Esophagus squamous epithelium (tissue), 5 donors: Measurements from ENCODE around the gene CHN2. TPM values are rescaled to one million over a fixed set of nuclear protein-coding genes. Genes with fewer than 3 reads are reported as not detected.

ENCODE experiments used
- DNase-seq: peaks from one replicate; lab custom pipeline; 2025; lab: John Stamatoyannopoulos, UW
- H3K27ac ChIP-seq, 4 donors: fragments of 200-600 bp; sonication (generic); one replicate each; pipeline ENCODE4 v1.5.1; 2016 to 2019; ENCODE audit warnings: mild to moderate bottlenecking in 1 of 4
- H3K27me3 ChIP-seq, 4 donors: fragments of 200-600 bp; sonication (generic); 1 replicate in 3 of 4; 2 replicates in 1 of 4; pipeline versions ENCODE4 v1.5.1 to v1.6.0; 2017 to 2021; ENCODE audit warnings: antibody characterized with exemption in 1 of 4
- H3K36me3 ChIP-seq, 3 donors: fragments of 200-600 bp; sonication (generic); one replicate each; pipeline ENCODE4 v1.5.1; 2016 to 2019
- H3K4me1 ChIP-seq, 3 donors: fragments of 200-600 bp; sonication (generic); one replicate each; pipeline ENCODE4 v1.5.1; 2017 to 2019
- H3K4me3 ChIP-seq, 4 donors: fragments of 200-600 bp; sonication (generic); 1 replicate in 3 of 4; 2 replicates in 1 of 4; pipeline ENCODE4 v1.5.1; 2016 to 2019; ENCODE audit warnings: mild to moderate bottlenecking in 2 of 4, moderate library complexity in 1 of 4
- H3K9me3 ChIP-seq, 3 donors: fragments of 200-600 bp; sonication (generic); one replicate each; pipeline ENCODE4 v1.5.1; 2016 to 2019
- POLR2A ChIP-seq, 4 donors: fragments of 450-650 bp; IDR thresholded peaks; one replicate each; pipeline ENCODE4 v1.6.1; 2017; ENCODE audit warnings: antibody characterized with exemption in 4 of 4, mild to moderate bottlenecking in 4 of 4, moderate library complexity in 3 of 4
- WGBS, 2 donors: methylation state at CpG; one replicate each; pipeline ENCODE4 v1.1.5; 2018; 5-methylcytosine and 5-hydroxymethylcytosine counted together
- intact Hi-C: fragments of 100-400 bp; cut with DNase I; formaldehyde crosslinking; loops from one replicate; pipeline ENCODE4 v1.15.0; 2022
- total RNA-seq, 4 donors: library from RNA; depleted of rRNA; stranded (reverse); fragments of >200 nt; gene quantifications; one replicate each; pipeline ENCODE4 v1.1.0, GENCODE V29; 2016
- TF ChIP-seq, protein P1 (sequence below), 6 experiments: fragments of 450-650 bp in 4 of 6; fragments of 200-600 bp in 2 of 6; sonication (generic) in 2 of 6; IDR thresholded peaks; one replicate each; pipeline ENCODE4 v1.5.1; 2016 to 2019; ENCODE audit warnings: antibody characterized with exemption in 6 of 6, mild to moderate bottlenecking in 4 of 6, moderate library complexity in 4 of 6
- donor health status: DM: yes; HTN: yes; CAD: no.

Gene CHN2
- total RNA-seq, 4 donors from 2014 or later: 0.08 to 8.6 (median 1.7) TPM

DNA sequence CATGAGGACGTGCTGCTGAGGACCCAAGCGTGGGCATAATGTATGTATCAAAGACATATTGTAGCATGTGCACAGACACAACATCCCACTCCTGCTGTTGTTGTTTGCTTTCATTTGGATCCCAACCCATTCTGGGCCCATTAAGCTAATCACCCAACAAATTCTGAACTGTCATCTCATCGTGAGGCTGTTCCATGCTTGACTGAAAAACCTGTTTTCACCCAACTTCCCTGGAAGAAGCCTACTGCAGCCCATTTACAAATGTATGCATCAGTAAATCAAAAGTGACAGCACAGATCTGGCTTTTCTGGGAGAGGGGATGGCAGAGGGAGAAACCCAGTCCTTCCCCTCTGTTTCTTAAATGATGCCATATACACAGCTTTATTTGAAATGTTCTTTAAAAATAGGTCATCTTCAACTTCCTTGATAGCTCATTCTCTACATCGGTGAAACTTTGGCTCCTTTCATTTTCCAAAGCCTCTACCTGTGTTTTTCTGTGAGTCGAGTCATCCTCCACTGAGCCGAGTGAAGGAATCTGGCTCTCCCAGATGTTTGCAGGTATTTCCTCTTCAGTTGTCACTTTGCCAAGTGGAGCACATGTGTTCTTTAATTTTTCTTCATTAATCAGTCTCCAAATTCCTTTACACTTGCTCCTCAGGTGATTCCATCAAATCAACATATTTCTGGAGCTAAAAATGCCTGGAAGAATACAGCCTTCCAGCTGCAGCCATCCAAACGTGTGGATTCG lies 151.8 kb downstream of the CHN2 start:
- no peak for DNase-seq

DNA sequence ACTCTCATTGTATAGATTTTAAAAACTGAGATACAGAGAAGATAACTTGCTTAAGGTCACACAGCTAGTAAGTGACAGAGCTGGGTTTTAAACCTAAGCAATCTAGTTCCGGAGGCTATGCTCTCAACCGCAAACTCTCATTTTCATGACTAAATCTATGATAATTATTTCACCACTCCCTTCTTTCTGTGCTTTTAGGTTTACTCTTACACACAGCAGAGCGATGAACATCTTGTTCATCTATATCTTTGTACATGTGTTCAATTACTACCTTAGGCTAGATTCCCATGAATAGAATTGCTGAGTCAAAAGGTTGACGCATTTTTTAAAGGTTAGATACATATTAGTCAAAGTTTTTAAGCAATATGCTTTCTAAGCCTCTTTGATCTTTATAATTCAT lies 154.8 kb downstream of the CHN2 start:
- no peaks in the 10 kb centered on the region for H3K9me3 ChIP-seq
- intact Hi-C loops: no loop called here
- 42 to 48% methylated on average over 4 of the region's 4 CpGs for WGBS, 2 donors

More for the DNA sequence above, 151.8 kb downstream of the CHN2 start:
- no peak overlapping the region for H3K27ac ChIP-seq
- H3K27me3 ChIP-seq: no peaks in the 10 kb centered on the region
- TF ChIP-seq, protein P1, sequence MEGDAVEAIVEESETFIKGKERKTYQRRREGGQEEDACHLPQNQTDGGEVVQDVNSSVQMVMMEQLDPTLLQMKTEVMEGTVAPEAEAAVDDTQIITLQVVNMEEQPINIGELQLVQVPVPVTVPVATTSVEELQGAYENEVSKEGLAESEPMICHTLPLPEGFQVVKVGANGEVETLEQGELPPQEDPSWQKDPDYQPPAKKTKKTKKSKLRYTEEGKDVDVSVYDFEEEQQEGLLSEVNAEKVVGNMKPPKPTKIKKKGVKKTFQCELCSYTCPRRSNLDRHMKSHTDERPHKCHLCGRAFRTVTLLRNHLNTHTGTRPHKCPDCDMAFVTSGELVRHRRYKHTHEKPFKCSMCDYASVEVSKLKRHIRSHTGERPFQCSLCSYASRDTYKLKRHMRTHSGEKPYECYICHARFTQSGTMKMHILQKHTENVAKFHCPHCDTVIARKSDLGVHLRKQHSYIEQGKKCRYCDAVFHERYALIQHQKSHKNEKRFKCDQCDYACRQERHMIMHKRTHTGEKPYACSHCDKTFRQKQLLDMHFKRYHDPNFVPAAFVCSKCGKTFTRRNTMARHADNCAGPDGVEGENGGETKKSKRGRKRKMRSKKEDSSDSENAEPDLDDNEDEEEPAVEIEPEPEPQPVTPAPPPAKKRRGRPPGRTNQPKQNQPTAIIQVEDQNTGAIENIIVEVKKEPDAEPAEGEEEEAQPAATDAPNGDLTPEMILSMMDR (IDR thresholded peaks at IDR 0.05): no peak
- TF ChIP-seq POLR2A (IDR thresholded peaks at IDR 0.05): no peak
- WGBS, 2 donors: 63 to 75% methylated on average over 8 of the region's 8 CpGs
- H3K4me1 ChIP-seq: peaks cover 0 to 40% (median 7%) of the 10 kb centered on the region in 3 donors
- no peaks in the 10 kb centered on the region for H3K9me3 ChIP-seq
- intact Hi-C loops: no loop called here
- H3K4me3 ChIP-seq: no peak overlapping the region
- no peaks in the 10 kb centered on the region for H3K36me3 ChIP-seq

DNA sequence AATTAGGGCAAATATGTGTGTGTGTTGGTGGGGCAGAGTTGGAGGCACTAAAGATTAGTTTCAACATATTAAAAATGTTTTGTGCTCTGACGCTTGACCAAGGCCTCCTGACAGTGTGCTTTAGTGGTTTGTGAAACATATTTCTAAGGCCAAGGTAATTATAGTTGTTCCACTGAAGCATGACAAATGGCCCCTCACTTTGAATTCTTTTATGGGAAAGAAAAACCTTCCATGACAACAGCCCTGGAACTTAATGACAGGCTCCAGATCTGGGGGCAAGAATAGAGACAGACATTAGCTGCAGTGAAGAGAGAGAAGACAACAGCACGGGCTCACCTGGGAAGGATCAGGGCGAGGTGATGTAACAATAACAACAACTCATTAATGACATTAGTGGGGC lies 155.8 kb downstream of the CHN2 start:
- no peaks in the 10 kb centered on the region for H3K9me3 ChIP-seq
- no peak overlapping the region for H3K27ac ChIP-seq
- intact Hi-C loops: no loop called here
- H3K36me3 ChIP-seq: no peaks in the 10 kb centered on the region
- peaks cover 0 to 17% (median 0%) of the 10 kb centered on the region in 3 donors for H3K4me1 ChIP-seq
- DNase-seq: no peak
- TF ChIP-seq, protein P1 (IDR thresholded peaks at IDR 0.05): no peak
- TF ChIP-seq POLR2A (IDR thresholded peaks at IDR 0.05): no peak
- H3K27me3 ChIP-seq: no peaks in the 10 kb centered on the region
- no peak overlapping the region for H3K4me3 ChIP-seq
- 69 to 90% methylated on average over 3 of the region's 3 CpGs for WGBS, 2 donors

More for the DNA sequence above, 154.8 kb downstream of the CHN2 start:
- DNase-seq: no peak
- Histone ChIP-seq H3K4me3 (no peak overlapping the region), H3K27me3 (no peaks in the 10 kb centered on the region), H3K4me1 (peaks cover 0 to 20% (median 0%) of the 10 kb centered on the region in 3 donors), H3K27ac (no peak overlapping the region), H3K36me3 (no peaks in the 10 kb centered on the region)
- no peak for TF ChIP-seq POLR2A (IDR thresholded peaks at IDR 0.05)
- TF ChIP-seq, protein P1 (IDR thresholded peaks at IDR 0.05): no peak

DNA sequence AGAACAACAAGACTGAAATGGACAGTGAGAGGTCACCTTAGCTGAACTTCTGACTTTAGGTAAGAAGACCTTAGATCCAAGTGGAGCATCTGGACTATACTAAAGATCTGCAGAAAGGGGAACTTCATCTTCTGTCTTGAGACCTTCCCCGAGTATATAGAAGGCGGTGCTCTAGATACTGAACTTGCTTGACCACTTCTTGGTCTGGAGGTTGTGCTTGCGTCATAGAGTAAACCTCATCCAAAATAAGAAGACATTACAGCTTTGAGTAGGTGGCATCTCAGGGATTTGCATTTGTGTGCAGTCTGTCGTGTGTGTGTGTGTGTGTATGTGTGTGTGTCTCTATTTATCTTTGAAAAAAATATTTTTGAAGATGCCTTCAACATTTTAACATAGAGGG lies 157.5 kb downstream of the CHN2 start:
- H3K4me3 ChIP-seq: no peak overlapping the region
- WGBS, 2 donors: 54 to 85% methylated on average over 4 of the region's 4 CpGs
- no peak overlapping the region for H3K27ac ChIP-seq
- no peaks in the 10 kb centered on the region for H3K9me3 ChIP-seq
- H3K4me1 ChIP-seq: peaks cover 0 to 10% (median 0%) of the 10 kb centered on the region in 3 donors
- TF ChIP-seq, protein P1 (IDR thresholded peaks at IDR 0.05): no peak
- no peak for TF ChIP-seq POLR2A (IDR thresholded peaks at IDR 0.05)
- H3K36me3 ChIP-seq: no peaks in the 10 kb centered on the region
- intact Hi-C loops: no loop called here
- no peaks in the 10 kb centered on the region for H3K27me3 ChIP-seq
- DNase-seq: no peak

DNA sequence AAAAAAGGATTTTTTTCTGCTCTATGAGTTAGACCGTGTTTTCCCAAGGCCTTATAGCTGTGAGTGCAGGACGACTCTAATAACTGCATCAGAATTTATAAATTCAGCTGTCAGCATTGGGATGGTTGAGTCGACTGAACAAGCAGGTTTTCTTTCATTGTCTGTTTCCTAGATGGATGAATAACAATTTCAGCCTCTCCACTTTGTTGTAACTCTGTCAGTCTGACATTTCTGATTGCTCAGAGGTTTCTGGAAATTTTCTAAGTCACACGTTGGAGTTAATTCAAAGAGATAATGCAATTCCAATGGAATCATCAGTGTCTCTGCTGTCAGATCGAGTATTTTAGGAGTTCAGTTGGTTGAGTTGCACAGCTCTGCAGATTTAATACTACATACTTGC lies 159.2 kb downstream of the CHN2 start:
- H3K4me3 ChIP-seq: no peak overlapping the region
- H3K27me3 ChIP-seq: no peaks in the 10 kb centered on the region
- H3K4me1 ChIP-seq: peaks cover 0 to 10% (median 0%) of the 10 kb centered on the region in 3 donors
- no peak overlapping the region for H3K27ac ChIP-seq
- DNase-seq: no peak
- 51 to 73% methylated on average over 5 of the region's 5 CpGs for whole genome bisulfite sequencing, 2 donors
- no peaks in the 10 kb centered on the region for H3K36me3 ChIP-seq
- no peak for TF ChIP-seq POLR2A (IDR thresholded peaks at IDR 0.05)
- TF ChIP-seq, protein P1 (IDR thresholded peaks at IDR 0.05): no peak
- no peaks in the 10 kb centered on the region for H3K9me3 ChIP-seq
- intact Hi-C loops: no loop called here
